Neural crest cell (in vitro differentiated cells): ENCODE data around the gene GIMAP2. TPM values are rescaled to one million over a fixed set of nuclear protein-coding genes. Genes with fewer than 3 reads are reported as not detected.

Source experiments
- DNase-seq: peaks from one replicate; pipeline ENCODE4 v3.0.0; 2021; ENCODE audit warnings: low read depth, mixed read lengths, low spot score
- H3K27ac Mint-ChIP-seq: one replicate; pipeline ENCODE4 v1.8.0; 2021; ENCODE audit warnings: mild to moderate bottlenecking, mixed read lengths; ENCODE audit not compliant: unreplicated experiment
- H3K27me3 Mint-ChIP-seq: 2 replicates; pipeline ENCODE4 v1.8.0; 2021; ENCODE audit warnings: low read depth, mild to moderate bottlenecking, mixed read lengths
- H3K36me3 Mint-ChIP-seq: 2 replicates; pipeline ENCODE4 v1.8.0; 2021; ENCODE audit warnings: low read depth, mild to moderate bottlenecking, mixed read lengths
- H3K4me1 Mint-ChIP-seq: 2 replicates; pipeline ENCODE4 v1.8.0; 2021; ENCODE audit warnings: mixed read lengths
- H3K4me3 Mint-ChIP-seq: one replicate; pipeline ENCODE4 v1.8.0; 2021; ENCODE audit warnings: mild to moderate bottlenecking, mixed read lengths
- H3K9me3 Mint-ChIP-seq: 2 replicates; pipeline ENCODE4 v1.8.0; 2021; ENCODE audit warnings: mixed read lengths
- CTCF ChIP-seq: fragments of 200-600 bp; sonication (generic); conservative IDR thresholded peaks from 2 replicates; pipeline ENCODE4 v1.5.0; 2021; ENCODE audit warnings: antibody characterized with exemption, mild to moderate bottlenecking
- total RNA-seq: library from RNA; stranded (reverse); gene quantifications from 2 replicates; pipeline ENCODE4 v1.2.1, GENCODE V29; 2021

GIMAP2 gene
- total RNA-seq, 1 donor from 2014 or later, result not detected

- H3K27ac Mint-ChIP-seq, result no peak overlapping the region
- H3K9me3 Mint-ChIP-seq, result peaks cover 2% of the 10 kb centered on the region
Measured at GRCh38 chr7:150722431-150722931, 37.0 kb downstream of the GIMAP2 start.

DNA sequence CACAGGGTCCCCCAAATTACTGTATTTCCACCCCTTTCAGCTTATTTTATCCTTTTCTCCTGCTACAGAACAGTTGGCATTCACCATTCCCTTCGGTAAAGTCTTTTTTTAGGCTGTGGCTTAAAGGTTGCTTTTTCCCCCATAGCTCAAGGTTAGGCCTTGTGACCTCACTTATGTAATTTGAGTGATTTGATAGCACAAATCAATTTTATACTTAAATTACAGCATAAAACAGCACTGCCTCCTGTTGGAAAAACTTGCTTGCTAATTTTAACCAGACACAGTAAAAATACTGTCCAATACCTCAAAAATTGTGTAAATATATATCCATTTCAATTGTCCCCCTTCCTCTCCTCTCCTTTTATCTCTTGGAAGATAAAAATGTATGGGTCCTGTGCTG, 38.0 kb downstream of the GIMAP2 start:
- Mint-ChIP-seq H3K9me3 (peaks cover 8% of the 10 kb centered on the region), H3K36me3 (no peaks in the 10 kb centered on the region), H3K27me3 (peaks cover 16% of the 10 kb centered on the region), H3K4me3 (no peak overlapping the region), H3K27ac (no peak overlapping the region), H3K4me1 (no peaks in the 10 kb centered on the region)
- TF ChIP-seq CTCF, result no peak
- DNase-seq, result no peak

More at GRCh38 chr7:150722431-150722931, 37.0 kb downstream of the GIMAP2 start:
- Mint-ChIP-seq H3K36me3 (no peaks in the 10 kb centered on the region), H3K4me1 (no peaks in the 10 kb centered on the region), H3K4me3 (no peak overlapping the region), H3K27me3 (peaks cover 17% of the 10 kb centered on the region)
- no peak for TF ChIP-seq CTCF
- DNase-seq, result no peak

- no peak for TF ChIP-seq CTCF
- Mint-ChIP-seq H3K4me1 (no peaks in the 10 kb centered on the region), H3K9me3 (peaks cover 11% of the 10 kb centered on the region), H3K36me3 (no peaks in the 10 kb centered on the region), H3K27ac (no peak overlapping the region), H3K27me3 (peaks cover 33% of the 10 kb centered on the region), H3K4me3 (no peak overlapping the region)
- DNase-seq, result no peak
Measured at GRCh38 chr7:150727381-150727780, 41.9 kb downstream of the GIMAP2 start.

- Mint-ChIP-seq H3K27ac (no peak overlapping the region), H3K9me3 (peaks cover 11% of the 10 kb centered on the region), H3K4me3 (no peak overlapping the region), H3K27me3 (peaks cover 33% of the 10 kb centered on the region), H3K4me1 (no peaks in the 10 kb centered on the region), H3K36me3 (no peaks in the 10 kb centered on the region)
- TF ChIP-seq CTCF, result no peak
- DNase-seq, result no peak
Measured at GRCh38 chr7:150728011-150728410, 42.5 kb downstream of the GIMAP2 start.

DNA sequence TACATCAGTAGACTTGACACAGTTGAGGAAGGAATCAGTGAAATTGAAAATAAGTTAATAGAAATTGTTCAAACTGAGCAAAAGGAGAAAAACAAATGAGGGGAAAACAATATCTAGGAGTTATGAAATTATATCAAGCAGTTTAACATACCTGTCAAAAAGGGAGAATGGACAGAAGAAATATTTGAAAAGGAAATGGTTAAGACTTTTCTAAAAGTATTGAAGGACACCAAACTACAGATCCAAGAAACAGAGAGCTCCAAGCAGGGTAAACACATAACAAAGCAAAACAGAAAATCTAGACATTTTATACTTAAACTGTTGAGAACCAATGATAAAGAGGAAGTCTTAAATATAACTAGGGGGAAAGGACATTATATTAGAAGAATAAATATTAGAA, 43.1 kb downstream of the GIMAP2 start:
- Mint-ChIP-seq H3K4me3 (no peak overlapping the region), H3K9me3 (peaks cover 11% of the 10 kb centered on the region), H3K36me3 (no peaks in the 10 kb centered on the region), H3K27me3 (peaks cover 33% of the 10 kb centered on the region), H3K4me1 (no peaks in the 10 kb centered on the region), H3K27ac (no peak overlapping the region)
- no peak for TF ChIP-seq CTCF
- DNase-seq, result no peak

- H3K27me3 Mint-ChIP-seq, result peaks cover 30% of the 10 kb centered on the region
- DNase-seq, result no peak
- no peak overlapping the region for H3K27ac Mint-ChIP-seq
- H3K36me3 Mint-ChIP-seq, result no peaks in the 10 kb centered on the region
- peaks cover 11% of the 10 kb centered on the region for H3K9me3 Mint-ChIP-seq
- TF ChIP-seq CTCF, result no peak
- H3K4me3 Mint-ChIP-seq, result no peak overlapping the region
- peaks cover 16% of the 10 kb centered on the region for H3K4me1 Mint-ChIP-seq
Measured at GRCh38 chr7:150731916-150732315, 46.4 kb downstream of the GIMAP2 start.
